A549 (cell line): ENCODE measurements around the gene CCDC12. TPM values are rescaled to one million over a fixed set of nuclear protein-coding genes. Genes with fewer than 3 reads are reported as not detected.
"Not testable (repeated sequence)": the region's sequence is repeated elsewhere in the genome, so short reads cannot be mapped to it uniquely, and the experiment has no call there.

Source experiments
- ATAC-seq, 2 experiments: fragments of 200-7000 bp in 1 of 2; fragments of >200 bp in 1 of 2; cut with Nextera tagmentation in 1 of 2; cut with Tn5 transposase in 1 of 2; 3 replicates each; pipeline versions ENCODE4 v1.8.0 to v1.9.1; 2018 to 2020; ENCODE audit warnings: mild to moderate bottlenecking in 1 of 2, moderate library complexity in 1 of 2
- CTCF ChIA-PET: fragments of 300-600 bp; sonication (Branson Sonifier 250); formaldehyde crosslinking; extraction: SDS; loops from one replicate; lab custom pipeline; 2021; ENCODE audit warnings: antibody characterized with exemption, inconsistent platforms; lab: Yijun Ruan, JAX
- POLR2A ChIA-PET: fragments of 350-600 bp; formaldehyde crosslinking; extraction: SDS; loops from one replicate; lab custom pipeline; 2021; ENCODE audit warnings: antibody characterized with exemption, inconsistent platforms; lab: Yijun Ruan, JAX
- DNase-seq, 2 experiments: peaks; one replicate each; pipeline versions ENCODE4 v3.0.0 to v3.0.0-alpha.2; 2011 to 2016; ENCODE audit warnings: low read depth in 1 of 2, low spot score in 1 of 2
- FAIRE-seq: peaks from 2 replicates; lab custom pipeline; 2011; peaks lifted over from hg19 to GRCh38; lab: Jason Lieb, UNC
- H3K27ac ChIP-seq, 2 experiments: fragments of >200 bp; sonication (Bioruptor Twin); formaldehyde crosslinking; 3 replicates each; pipeline ENCODE4 v1.5.1; 2016 to 2017
- H3K4me1 ChIP-seq: fragments of >200 bp; sonication (Bioruptor Twin); formaldehyde crosslinking; 3 replicates; pipeline ENCODE4 v1.6.1; 2016
- H3K4me2 ChIP-seq: fragments of >200 bp; sonication (Bioruptor Twin); formaldehyde crosslinking; 3 replicates; pipeline ENCODE4 v1.6.1; 2016
- H3K4me3 ChIP-seq: fragments of >200 bp; sonication (Bioruptor Twin); formaldehyde crosslinking; 3 replicates; pipeline ENCODE4 v1.5.1; 2016
- H3K9me3 ChIP-seq: fragments of >200 bp; sonication (Bioruptor Twin); formaldehyde crosslinking; 3 replicates; pipeline ENCODE4 v1.6.1; 2016
- CBX2 ChIP-seq: fragments of 200-600 bp; sonication (generic); IDR thresholded peaks from 2 replicates; pipeline ENCODE4 v1.6.1; 2016; ENCODE audit warnings: low read depth, mild to moderate bottlenecking, borderline replicate concordance
- CHD2 ChIP-seq: fragments of 150-350 bp; IDR thresholded peaks from 2 replicates; pipeline ENCODE4 v1.6.1; 2014; ENCODE audit warnings: low read length; ENCODE audit not compliant: partially characterized antibody
- EP300 ChIP-seq, 2 experiments: fragments of >200 bp; sonication (Bioruptor Twin); formaldehyde crosslinking; IDR thresholded peaks; 2 replicates in 1 of 2; 3 replicates in 1 of 2; pipeline ENCODE4 v1.6.1; 2016 to 2017
- FOSL2 ChIP-seq, 2 experiments: fragments of 450-650 bp in 1 of 2; fragments of >200 bp in 1 of 2; sonication (Bioruptor Twin) in 1 of 2; formaldehyde crosslinking; IDR thresholded peaks; 2 replicates each; pipeline versions ENCODE4 v1.5.0 to v1.6.1; 2016 to 2020; ENCODE audit warnings: mild to moderate bottlenecking in 1 of 2, moderate library complexity in 1 of 2
- GATA3 ChIP-seq: IDR thresholded peaks from 2 replicates; pipeline ENCODE4 v1.6.1; 2012; ENCODE audit warnings: borderline replicate concordance
- HOXA7 ChIP-seq: fragments of 250-450 bp; sonication (Bioruptor Pico); IDR thresholded peaks from 2 replicates; pipeline ENCODE4 v1.5.0; 2020; ENCODE audit warnings: mild to moderate bottlenecking, moderate library complexity
- JUN ChIP-seq, 2 experiments: fragments of >200 bp; sonication (Bioruptor Twin); formaldehyde crosslinking; IDR thresholded peaks; 2 replicates in 1 of 2; 3 replicates in 1 of 2; pipeline ENCODE4 v1.6.1; 2016 to 2017
- KDM5A ChIP-seq: fragments of 200-600 bp; sonication (generic); IDR thresholded peaks from 2 replicates; pipeline ENCODE4 v1.6.1; 2016; ENCODE audit warnings: antibody characterized with exemption, mild to moderate bottlenecking
- NFE2L2 ChIP-seq: fragments of 150-350 bp; conservative IDR thresholded peaks from 2 replicates; pipeline ENCODE4 v1.6.1; 2014; ENCODE audit warnings: low read length
- POLR2AphosphoS2 ChIP-seq: conservative IDR thresholded peaks from 2 replicates; pipeline ENCODE4 v1.6.1; 2012; ENCODE audit warnings: low read length, improper control_type of control experiment, inconsistent platforms
- RAD21 ChIP-seq, 2 experiments: fragments of >200 bp in 1 of 2; sonication (Bioruptor Twin) in 1 of 2; formaldehyde crosslinking in 1 of 2; IDR thresholded peaks in 1 of 2; conservative IDR thresholded peaks in 1 of 2; 2 replicates in 1 of 2; 3 replicates in 1 of 2; pipeline ENCODE4 v1.6.1; 2012 to 2018; ENCODE audit warnings: inconsistent platforms in 1 of 2
- RCOR1 ChIP-seq: fragments of 150-350 bp; IDR thresholded peaks from 2 replicates; pipeline ENCODE4 v1.6.1; 2014; ENCODE audit warnings: antibody characterized with exemption, low read length, low read depth
- RFX5 ChIP-seq: fragments of 450-650 bp; IDR thresholded peaks from 2 replicates; pipeline ENCODE4 v1.7.1; 2014; ENCODE audit warnings: antibody characterized with exemption, mild to moderate bottlenecking, moderate library complexity
- RNF2 ChIP-seq: fragments of 200-600 bp; sonication (generic); IDR thresholded peaks from 2 replicates; pipeline ENCODE4 v1.6.1; 2016; ENCODE audit warnings: low read depth, mild to moderate bottlenecking, antibody characterized with exemption, moderate library complexity, borderline replicate concordance
- SMC3 ChIP-seq: fragments of >200 bp; sonication (Bioruptor Twin); formaldehyde crosslinking; IDR thresholded peaks from 3 replicates; pipeline ENCODE4 v1.6.1; 2018; ENCODE audit warnings: inconsistent platforms
- ZNF302 ChIP-seq: fragments of 250-450 bp; sonication (Bioruptor Pico); IDR thresholded peaks from 2 replicates; pipeline ENCODE4 v1.9.0; 2021; ENCODE audit warnings: inconsistent platforms, mild to moderate bottlenecking, moderate library complexity
- WGBS: methylation state at CpG from one replicate; pipeline ENCODE4 v1.1.6; 2017; ENCODE audit errors: missing lambda C conversion rate; 5-methylcytosine and 5-hydroxymethylcytosine counted together
- polyA plus RNA-seq, 4 experiments: library from polyadenylated mRNA; depleted of rRNA in 3 of 4; stranded (reverse); fragments of >200 nt; fragmentation: RNase III in 1 of 4; extraction: RNeasy Plus Mini Kit Qiagen cat#74134 plus additional on column Dnase treatment in 1 of 4; gene quantifications; 2 replicates in 3 of 4; 3 replicates in 1 of 4; pipeline ENCODE4 v1.2.3, GENCODE V29; 2011 to 2017
- TF ChIP-seq, protein P1 (sequence below): fragments of >200 bp; sonication (Bioruptor Twin); formaldehyde crosslinking; IDR thresholded peaks from 3 replicates; pipeline ENCODE4 v1.5.1; 2016
- TF ChIP-seq, protein P2 (sequence below): fragments of 450-650 bp; IDR thresholded peaks from 2 replicates; pipeline ENCODE4 v1.6.1; 2014; ENCODE audit warnings: antibody characterized with exemption
- TF ChIP-seq, protein P3 (sequence below): IDR thresholded peaks from 2 replicates; pipeline ENCODE4 v1.6.1; 2012
- TF ChIP-seq, protein P4 (sequence below): IDR thresholded peaks from 2 replicates; pipeline ENCODE4 v1.6.1; 2012

Gene CCDC12
- polyA plus RNA-seq, 2 of the 4 experiments (the other 2 are of a cell fraction) = 34.8 to 81.0 TPM

DNA sequence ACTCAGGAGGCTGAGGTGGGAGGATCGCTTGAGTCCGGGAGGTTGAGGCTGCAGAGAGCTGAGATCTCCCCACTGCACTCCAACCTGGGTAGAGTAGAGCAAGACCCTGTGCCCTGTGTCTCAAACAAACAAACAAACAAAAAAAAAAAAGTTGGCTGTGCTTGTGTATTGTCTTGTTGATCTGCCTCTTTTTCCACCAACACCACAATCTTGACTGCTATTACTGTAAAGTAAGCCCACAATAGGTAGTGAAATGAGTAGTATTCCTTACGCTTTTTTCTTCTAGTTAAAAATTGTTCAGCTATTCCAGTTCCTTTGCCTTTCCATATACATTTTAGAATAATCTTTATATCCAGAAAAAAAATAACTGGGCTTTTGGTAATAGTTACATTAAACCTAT lies 63.6 kb downstream of the CCDC12 start (continued):
- TF ChIP-seq ZNF302 (no peak), RAD21 (conservative IDR thresholded peaks at IDR 0.05 in 1 of 2, IDR thresholded peaks at IDR 0.05 in 1 of 2) (no peak)
- TF ChIP-seq, all 56 proteins: peak for 0

DNA sequence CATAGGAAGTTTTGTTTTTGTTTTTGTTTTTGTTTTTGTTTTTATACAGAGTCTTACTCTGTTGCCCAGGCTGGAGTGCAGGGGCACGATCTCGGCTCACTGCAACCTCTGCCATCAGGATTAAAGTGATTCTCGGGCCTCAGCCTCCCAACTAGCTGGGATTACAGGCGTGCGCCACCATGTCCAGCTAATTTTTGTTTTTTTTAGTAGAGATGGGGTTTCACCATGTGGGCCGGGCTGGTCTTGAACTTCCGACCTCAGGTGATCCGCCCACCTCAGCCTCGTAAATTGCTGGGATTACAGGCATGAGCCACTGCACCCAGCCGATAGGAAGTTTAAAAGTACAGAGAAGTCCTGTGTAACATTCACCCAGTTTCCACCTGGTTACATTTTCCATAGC lies 65.6 kb downstream of the CCDC12 start:
- DNase-seq, POLR2A ChIA-PET, H3K4me3 ChIP-seq, FAIRE-seq, H3K4me2 ChIP-seq, H3K9me3 ChIP-seq, H3K27ac ChIP-seq, ATAC-seq: not testable (repeated sequence)
- 94% methylated on average over 10 of the region's 10 CpGs for whole genome bisulfite sequencing
- CTCF ChIA-PET = interaction anchor here (0.7 to 1.5 kb wide), 4 partner anchors 11 to 205 kb away, joined by 3 read pairs; no protein-coding TSS in a partner anchor
- H3K4me1 ChIP-seq = peaks cover 17% of the 10 kb centered on the region

DNA sequence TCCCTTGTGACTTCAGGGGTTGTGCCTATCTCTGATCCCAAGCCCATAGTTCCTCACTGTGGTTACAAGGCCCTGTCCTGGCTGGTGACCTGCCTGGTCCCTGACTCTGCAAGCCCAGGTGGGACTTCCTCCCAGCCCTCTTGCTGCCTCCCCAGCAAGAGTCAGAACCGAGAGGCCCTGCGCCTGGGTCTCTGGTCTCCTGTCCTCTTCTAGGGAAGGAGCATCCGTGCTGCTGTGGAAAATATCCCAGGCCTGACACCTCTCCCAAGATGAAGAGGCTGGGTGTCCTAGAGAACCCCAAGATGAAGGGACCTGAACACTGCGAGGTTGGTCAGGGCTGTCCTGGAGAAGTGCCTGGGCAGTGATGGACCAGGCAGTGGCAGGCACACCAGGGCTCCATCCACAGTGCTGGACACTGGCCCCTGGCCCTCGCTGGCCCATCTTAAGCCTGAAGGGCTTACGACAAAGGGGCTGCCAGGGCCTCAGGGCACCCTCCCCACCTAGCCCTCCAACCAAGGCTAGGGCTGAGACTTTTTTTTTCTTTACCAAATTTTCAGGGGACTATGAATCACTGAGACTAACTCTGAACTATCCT lies 66.3 kb downstream of the CCDC12 start:
- no peak for DNase-seq
- POLR2A ChIA-PET = interaction anchor here (1.2 kb wide), 1 partner anchor 66 kb away, joined by 4 read pairs; the partner anchor contains the start of gene CCDC12
- CTCF ChIA-PET = interaction anchor here (0.6 to 2.6 kb wide), 27 partner anchors 10 to 207 kb away, joined by 3 to 39 read pairs (median 4); partner anchors contain the start of gene PTH1R
- Histone ChIP-seq H3K9me3 (no peaks in the 10 kb centered on the region), H3K4me1 (peaks cover 17% of the 10 kb centered on the region), H3K4me3 (no peak overlapping the region), H3K27ac (peak overlapping the region in 1 of 2 experiments; percentile 76; a peak in 5 of 6 replicates), H3K4me2 (no peak overlapping the region)
- TF ChIP-seq EP300 (IDR thresholded peaks at IDR 0.05) = no peak
- no peak for TF ChIP-seq JUN (IDR thresholded peaks at IDR 0.05)
- no peak for TF ChIP-seq RFX5
- TF ChIP-seq CBX2 = no peak
- no peak for TF ChIP-seq NFE2L2
- TF ChIP-seq, protein P1, sequence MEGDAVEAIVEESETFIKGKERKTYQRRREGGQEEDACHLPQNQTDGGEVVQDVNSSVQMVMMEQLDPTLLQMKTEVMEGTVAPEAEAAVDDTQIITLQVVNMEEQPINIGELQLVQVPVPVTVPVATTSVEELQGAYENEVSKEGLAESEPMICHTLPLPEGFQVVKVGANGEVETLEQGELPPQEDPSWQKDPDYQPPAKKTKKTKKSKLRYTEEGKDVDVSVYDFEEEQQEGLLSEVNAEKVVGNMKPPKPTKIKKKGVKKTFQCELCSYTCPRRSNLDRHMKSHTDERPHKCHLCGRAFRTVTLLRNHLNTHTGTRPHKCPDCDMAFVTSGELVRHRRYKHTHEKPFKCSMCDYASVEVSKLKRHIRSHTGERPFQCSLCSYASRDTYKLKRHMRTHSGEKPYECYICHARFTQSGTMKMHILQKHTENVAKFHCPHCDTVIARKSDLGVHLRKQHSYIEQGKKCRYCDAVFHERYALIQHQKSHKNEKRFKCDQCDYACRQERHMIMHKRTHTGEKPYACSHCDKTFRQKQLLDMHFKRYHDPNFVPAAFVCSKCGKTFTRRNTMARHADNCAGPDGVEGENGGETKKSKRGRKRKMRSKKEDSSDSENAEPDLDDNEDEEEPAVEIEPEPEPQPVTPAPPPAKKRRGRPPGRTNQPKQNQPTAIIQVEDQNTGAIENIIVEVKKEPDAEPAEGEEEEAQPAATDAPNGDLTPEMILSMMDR = no peak
- TF ChIP-seq HOXA7 (CRISPR knock-in tag) = no peak
- no peak for TF ChIP-seq GATA3
- no peak for TF ChIP-seq RNF2
- WGBS = 94% methylated on average over 2 of the region's 6 CpGs
- no peak for FAIRE-seq
- peak; percentile 11 to 24; a peak in 3 of 6 replicates for ATAC-seq

DNA sequence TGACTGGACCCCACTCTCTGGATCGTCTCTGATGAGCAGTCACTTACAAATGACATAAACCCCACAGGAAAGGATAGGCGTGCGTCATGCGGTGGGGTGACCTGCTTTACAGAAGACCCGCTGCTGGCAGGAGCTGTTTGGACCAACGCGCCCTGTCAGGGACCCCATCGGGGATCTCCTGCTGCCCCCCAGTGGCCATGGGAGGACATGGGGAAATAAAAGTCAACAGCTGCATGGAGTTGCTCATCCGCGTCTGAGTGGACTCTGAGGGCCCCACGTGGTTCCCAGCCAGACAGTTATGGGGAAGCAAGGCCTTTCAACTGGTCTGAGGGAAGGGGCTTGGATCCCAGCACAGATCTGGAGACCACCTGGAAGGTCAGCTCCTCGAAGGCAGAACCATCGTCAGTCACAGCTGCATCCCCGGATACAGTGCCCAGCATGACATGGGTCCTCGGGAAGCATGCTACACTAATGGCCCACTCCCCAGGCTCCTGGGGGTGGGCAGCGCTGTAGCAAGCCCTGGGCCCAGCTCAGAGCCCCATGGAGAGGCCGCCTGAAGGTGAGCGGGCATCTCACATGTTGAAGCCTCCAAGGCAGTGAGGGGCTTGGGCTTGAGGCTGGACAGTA lies 66.9 kb downstream of the CCDC12 start:
- peak overlapping the region; percentile 53 to 76; a peak in 5 of 6 replicates for H3K27ac ChIP-seq
- FAIRE-seq (no peak), ATAC-seq (peak; percentile 73 to 88), DNase-seq (peak; percentile 70 to 88)
- H3K4me3 ChIP-seq = no peak overlapping the region
- TF ChIP-seq POLR2AphosphoS2 = 0 out of 2 replicates have a peak, but pooled peaks have one; percentile 36
- no peak for TF ChIP-seq JUN (IDR thresholded peaks at IDR 0.05)
- no peak for TF ChIP-seq KDM5A
- no peak for TF ChIP-seq RCOR1
- TF ChIP-seq, protein P2, sequence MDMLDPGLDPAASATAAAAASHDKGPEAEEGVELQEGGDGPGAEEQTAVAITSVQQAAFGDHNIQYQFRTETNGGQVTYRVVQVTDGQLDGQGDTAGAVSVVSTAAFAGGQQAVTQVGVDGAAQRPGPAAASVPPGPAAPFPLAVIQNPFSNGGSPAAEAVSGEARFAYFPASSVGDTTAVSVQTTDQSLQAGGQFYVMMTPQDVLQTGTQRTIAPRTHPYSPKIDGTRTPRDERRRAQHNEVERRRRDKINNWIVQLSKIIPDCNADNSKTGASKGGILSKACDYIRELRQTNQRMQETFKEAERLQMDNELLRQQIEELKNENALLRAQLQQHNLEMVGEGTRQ = peak; percentile 51
- TF ChIP-seq, protein P3, sequence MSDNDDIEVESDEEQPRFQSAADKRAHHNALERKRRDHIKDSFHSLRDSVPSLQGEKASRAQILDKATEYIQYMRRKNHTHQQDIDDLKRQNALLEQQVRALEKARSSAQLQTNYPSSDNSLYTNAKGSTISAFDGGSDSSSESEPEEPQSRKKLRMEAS = peak; percentile 66
- TF ChIP-seq SMC3 = peak; percentile 60
- peak; percentile 72 to 79 for TF ChIP-seq RAD21 (conservative IDR thresholded peaks at IDR 0.05 in 1 of 2, IDR thresholded peaks at IDR 0.05 in 1 of 2)
- no peak for TF ChIP-seq FOSL2 (IDR thresholded peaks at IDR 0.05)
- no peak for TF ChIP-seq FOSL2 (CRISPR knock-in tag; IDR thresholded peaks at IDR 0.05)
- TF ChIP-seq, protein P1 = peak; percentile 72
- TF ChIP-seq CHD2 = no peak
- TF ChIP-seq, protein P4, sequence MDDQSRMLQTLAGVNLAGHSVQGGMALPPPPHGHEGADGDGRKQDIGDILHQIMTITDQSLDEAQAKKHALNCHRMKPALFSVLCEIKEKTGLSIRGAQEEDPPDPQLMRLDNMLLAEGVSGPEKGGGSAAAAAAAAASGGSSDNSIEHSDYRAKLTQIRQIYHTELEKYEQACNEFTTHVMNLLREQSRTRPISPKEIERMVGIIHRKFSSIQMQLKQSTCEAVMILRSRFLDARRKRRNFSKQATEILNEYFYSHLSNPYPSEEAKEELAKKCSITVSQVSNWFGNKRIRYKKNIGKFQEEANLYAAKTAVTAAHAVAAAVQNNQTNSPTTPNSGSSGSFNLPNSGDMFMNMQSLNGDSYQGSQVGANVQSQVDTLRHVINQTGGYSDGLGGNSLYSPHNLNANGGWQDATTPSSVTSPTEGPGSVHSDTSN = no peak
- ChIA-PET CTCF (interaction anchor here (0.6 to 2.6 kb wide), 34 partner anchors 9 to 1345 kb away, joined by 3 to 39 read pairs (median 4); partner anchors contain the start of genes ALS2CL and PTH1R), POLR2A (interaction anchor here (1.2 kb wide), 1 partner anchor 67 kb away, joined by 4 read pairs; the partner anchor contains the start of gene CCDC12)
- H3K4me1 ChIP-seq = peaks cover 17% of the 10 kb centered on the region
- peak overlapping the region; percentile 43; the same call in 1 of the 3 replicates for H3K4me2 ChIP-seq
- H3K9me3 ChIP-seq = no peaks in the 10 kb centered on the region
- WGBS = 0% methylated on average over 11 of the region's 18 CpGs
